Stomach (tissue), 4 donors: ENCODE measurements around the gene DNAJC11.
"Not testable (repeated sequence)": the region's sequence is repeated elsewhere in the genome, so short reads cannot be mapped to it uniquely, and the experiment has no call there.

Source experiments
- CTCF ChIP-seq, 7 experiments: fragments of 450-650 bp in 4 of 7; fragments of 200-600 bp in 3 of 7; sonication (generic) in 3 of 7; IDR thresholded peaks; one replicate each; pipeline ENCODE4 v1.5.1; 2016 to 2019; ENCODE audit warnings: antibody characterized with exemption in 7 of 7, control low read depth in 2 of 7, mild to moderate bottlenecking in 1 of 7
- POLR2A ChIP-seq, 4 donors: fragments of 450-650 bp; IDR thresholded peaks; one replicate each; pipeline ENCODE4 v1.6.1; 2016; ENCODE audit warnings: antibody characterized with exemption in 4 of 4, control low read depth in 2 of 4, mild to moderate bottlenecking in 1 of 4, moderate library complexity in 1 of 4

- TF ChIP-seq CTCF, POLR2A (IDR thresholded peaks at IDR 0.05): not testable (repeated sequence)
Measured at GRCh38 chr1:6742676-6743188, 41.1 kb upstream of the DNAJC11 start.
